IMR-90 (cell line): ENCODE results near the gene OTUD7B.

Experiments used
- BHLHE40 ChIP-seq: fragments of 150-350 bp; IDR thresholded peaks from 2 replicates; pipeline ENCODE4 v1.6.1; 2016; ENCODE audit warnings: mild to moderate bottlenecking, low read depth, low read length
- CTCF ChIP-seq: conservative IDR thresholded peaks from 2 replicates; pipeline ENCODE4 v1.5.1; 2012; ENCODE audit warnings: mild to moderate bottlenecking, low read depth, low read length, improper control_type of control experiment
- MAZ ChIP-seq: IDR thresholded peaks from 2 replicates; pipeline ENCODE4 v1.6.1; 2012; ENCODE audit warnings: low read depth, mild to moderate bottlenecking, low read length, improper control_type of control experiment, moderate library complexity, borderline replicate concordance
- POLR2A ChIP-seq: IDR thresholded peaks from 2 replicates; pipeline ENCODE4 v1.6.1; 2012; ENCODE audit warnings: mild to moderate bottlenecking, low read depth, low read length

GRCh38 chr1:149899460-149900284 lies 110.9 kb downstream of the OTUD7B start, which contains the start of gene BOLA1:
- TF ChIP-seq CTCF (no peak), POLR2A (no peak), MAZ (no peak; the same call in 1 of the 2 replicates), BHLHE40 (peak; percentile 84)
